IMR-90 (cell line): ENCODE measurements around the gene CTSH. TPM values are rescaled to one million over a fixed set of nuclear protein-coding genes. Genes with fewer than 3 reads are reported as not detected.

Experiments used
- ATAC-seq: fragments of 200-7000 bp; cut with Tn5 transposase; 2 replicates; pipeline ENCODE4 v1.9.1; 2020; ENCODE audit warnings: low read depth, mild to moderate bottlenecking, moderate library complexity
- BruUV-seq: library from RNA; stranded (reverse); fragments of 400-500 nt; replicated peaks from 2 replicates; lab custom pipeline; 2021; lab: Mats Ljungman, UMichigan
- CTCF ChIA-PET: fragments of 300-600 bp; formaldehyde crosslinking; extraction: SDS; loops from one replicate; lab custom pipeline; 2021; ENCODE audit warnings: antibody characterized with exemption; lab: Yijun Ruan, JAX
- POLR2A ChIA-PET: fragments of 300-600 bp; sonication (Branson Sonifier 250); formaldehyde crosslinking; loops from one replicate; lab custom pipeline; 2022; ENCODE audit warnings: antibody characterized with exemption; ENCODE audit not compliant: unreplicated experiment; lab: Charles Lee
- DNase-seq: peaks from one replicate; pipeline ENCODE4 v3.0.0; 2013
- H2AFZ ChIP-seq: replicated peaks from 2 replicates; pipeline ENCODE3; 2013; ENCODE audit warnings: low read length, mild to moderate bottlenecking; ENCODE audit not compliant: poor library complexity
- H2AK5ac ChIP-seq: 2 replicates; pipeline ENCODE4 v1.6.1; 2013; ENCODE audit warnings: low read depth, low read length, inconsistent platforms
- H2AK9ac ChIP-seq: replicated peaks from 2 replicates; pipeline ENCODE3; 2013; ENCODE audit warnings: mild to moderate bottlenecking, low read depth, low read length, moderate library complexity; ENCODE audit not compliant: poor library complexity
- H2BK120ac ChIP-seq: 2 replicates; pipeline ENCODE4 v1.6.1; 2013; ENCODE audit warnings: low read depth, low read length, inconsistent platforms
- H2BK15ac ChIP-seq: 3 replicates; pipeline ENCODE4 v1.6.1; 2013; ENCODE audit warnings: low read depth, low read length, inconsistent platforms
- H2BK20ac ChIP-seq: 2 replicates; pipeline ENCODE4 v1.6.1; 2013; ENCODE audit warnings: low read depth, mild to moderate bottlenecking, inconsistent platforms, low read length, moderate library complexity
- H2BK5ac ChIP-seq: 2 replicates; pipeline ENCODE4 v1.6.1; 2013; ENCODE audit warnings: mild to moderate bottlenecking, low read depth, low read length, inconsistent platforms; ENCODE audit not compliant: poor library complexity, severe bottlenecking
- H3K14ac ChIP-seq: replicated peaks from 2 replicates; pipeline ENCODE4 v1.6.1; 2013; ENCODE audit warnings: low read depth, low read length, inconsistent platforms
- H3K18ac ChIP-seq: 2 replicates; pipeline ENCODE4 v1.6.1; 2013; ENCODE audit warnings: low read depth, low read length, control low read depth
- H3K23ac ChIP-seq: 2 replicates; pipeline ENCODE4 v1.6.1; 2013; ENCODE audit warnings: low read depth, low read length, inconsistent platforms
- H3K27ac ChIP-seq: 2 replicates; pipeline ENCODE4 v1.5.1; 2013; ENCODE audit warnings: mild to moderate bottlenecking, control low read depth, low read length; ENCODE audit not compliant: insufficient read depth
- H3K27me3 ChIP-seq: 2 replicates; pipeline ENCODE4 v1.6.1; 2013; ENCODE audit warnings: low read length; ENCODE audit not compliant: control insufficient read depth, insufficient read depth
- H3K36me3 ChIP-seq: 2 replicates; pipeline ENCODE4 v1.6.1; 2013; ENCODE audit warnings: low read length, mixed read lengths; ENCODE audit not compliant: control insufficient read depth, insufficient read depth
- H3K4ac ChIP-seq: 2 replicates; pipeline ENCODE4 v1.6.1; 2013; ENCODE audit warnings: low read depth, low read length, inconsistent platforms
- H3K4me1 ChIP-seq: 2 replicates; pipeline ENCODE4 v1.6.1; 2013; ENCODE audit warnings: low read length, mixed read lengths; ENCODE audit not compliant: control insufficient read depth, insufficient read depth
- H3K4me2 ChIP-seq: 2 replicates; pipeline ENCODE4 v1.6.1; 2013; ENCODE audit warnings: low read depth, mild to moderate bottlenecking, control low read depth, low read length, moderate library complexity
- H3K4me3 ChIP-seq: 2 replicates; pipeline ENCODE4 v1.5.1; 2013; ENCODE audit warnings: low read depth, mild to moderate bottlenecking, control low read depth, low read length, moderate library complexity; ENCODE audit not compliant: insufficient read depth
- H3K56ac ChIP-seq: 2 replicates; pipeline ENCODE4 v1.6.1; 2013; ENCODE audit warnings: low read length, inconsistent platforms; ENCODE audit not compliant: insufficient read depth; ENCODE audit errors: extremely low read depth
- H3K79me1 ChIP-seq, 2 experiments: 2 replicates each; pipeline ENCODE4 v1.6.1; 2013; ENCODE audit warnings: low read length in 2 of 2, inconsistent platforms in 1 of 2, low read depth in 1 of 2
- H3K9ac ChIP-seq: 2 replicates; pipeline ENCODE4 v1.6.1; 2013; ENCODE audit warnings: low read depth, low read length, control low read depth
- H3K9me1 ChIP-seq: 2 replicates; pipeline ENCODE4 v1.6.1; 2013; ENCODE audit warnings: low read length, inconsistent platforms; ENCODE audit not compliant: insufficient read depth
- H3K9me3 ChIP-seq: 2 replicates; pipeline ENCODE4 v1.6.1; 2013; ENCODE audit warnings: low read length; ENCODE audit not compliant: control insufficient read depth, insufficient read depth
- H4K20me1 ChIP-seq: 2 replicates; pipeline ENCODE4 v1.6.1; 2013; ENCODE audit warnings: low read length, inconsistent platforms; ENCODE audit not compliant: insufficient read depth
- H4K5ac ChIP-seq: 2 replicates; pipeline ENCODE4 v1.6.1; 2013; ENCODE audit warnings: mild to moderate bottlenecking, low read depth, low read length, control low read depth
- H4K8ac ChIP-seq, 2 experiments: 2 replicates each; pipeline ENCODE4 v1.6.1; 2013; ENCODE audit warnings: low read depth in 2 of 2, low read length in 2 of 2, control low read depth in 1 of 2, inconsistent platforms in 1 of 2
- H4K91ac ChIP-seq: 2 replicates; pipeline ENCODE4 v1.6.1; 2013; ENCODE audit warnings: low read depth, low read length, inconsistent platforms; ENCODE audit not compliant: insufficient read depth
- BHLHE40 ChIP-seq: fragments of 150-350 bp; IDR thresholded peaks from 2 replicates; pipeline ENCODE4 v1.6.1; 2016; ENCODE audit warnings: mild to moderate bottlenecking, low read depth, low read length
- CEBPB ChIP-seq: IDR thresholded peaks from 2 replicates; pipeline ENCODE4 v1.6.1; 2012; ENCODE audit warnings: low read depth, low read length, improper control_type of control experiment
- CHD1 ChIP-seq: IDR thresholded peaks from 2 replicates; pipeline ENCODE4 v1.6.1; 2012; ENCODE audit warnings: low read depth, low read length, improper control_type of control experiment
- CTCF ChIP-seq: conservative IDR thresholded peaks from 2 replicates; pipeline ENCODE4 v1.5.1; 2012; ENCODE audit warnings: mild to moderate bottlenecking, low read depth, low read length, improper control_type of control experiment
- ELK1 ChIP-seq: fragments of 150-350 bp; IDR thresholded peaks from 2 replicates; pipeline ENCODE4 v1.6.1; 2016; ENCODE audit warnings: low read depth, mild to moderate bottlenecking, low read length, moderate library complexity, borderline replicate concordance
- FOS ChIP-seq: fragments of 150-350 bp; IDR thresholded peaks from 2 replicates; pipeline ENCODE4 v1.6.1; 2016; ENCODE audit warnings: low read depth, low read length
- MAFK ChIP-seq: IDR thresholded peaks from 2 replicates; pipeline ENCODE4 v1.6.1; 2012; ENCODE audit warnings: low read depth, low read length, improper control_type of control experiment
- MAZ ChIP-seq: IDR thresholded peaks from 2 replicates; pipeline ENCODE4 v1.6.1; 2012; ENCODE audit warnings: low read depth, mild to moderate bottlenecking, low read length, improper control_type of control experiment, moderate library complexity, borderline replicate concordance
- MXI1 ChIP-seq: IDR thresholded peaks from 2 replicates; pipeline ENCODE4 v1.6.1; 2012; ENCODE audit warnings: low read depth, mild to moderate bottlenecking, low read length, moderate library complexity, borderline replicate concordance
- NFE2L2 ChIP-seq: fragments of 150-350 bp; IDR thresholded peaks from 2 replicates; pipeline ENCODE4 v1.6.1; 2016; ENCODE audit warnings: low read depth, mild to moderate bottlenecking, low read length
- POLR2A ChIP-seq: IDR thresholded peaks from 2 replicates; pipeline ENCODE4 v1.6.1; 2012; ENCODE audit warnings: mild to moderate bottlenecking, low read depth, low read length
- RAD21 ChIP-seq: IDR thresholded peaks from 2 replicates; pipeline ENCODE4 v1.6.1; 2012; ENCODE audit warnings: low read length, improper control_type of control experiment
- RCOR1 ChIP-seq: IDR thresholded peaks from 2 replicates; pipeline ENCODE4 v1.6.1; 2012; ENCODE audit warnings: mild to moderate bottlenecking, low read length, improper control_type of control experiment; ENCODE audit not compliant: insufficient replicate concordance
- RFX5 ChIP-seq: IDR thresholded peaks from 2 replicates; pipeline ENCODE4 v1.8.0; 2012; ENCODE audit warnings: low read depth, mild to moderate bottlenecking, low read length, moderate library complexity
- SMC3 ChIP-seq: fragments of 150-350 bp; IDR thresholded peaks from 2 replicates; pipeline ENCODE4 v1.6.1; 2016; ENCODE audit warnings: low read depth, mild to moderate bottlenecking, antibody characterized with exemption, low read length, moderate library complexity
- WGBS, 2 experiments: methylation state at CpG; one replicate each; pipeline versions ENCODE4 v1.1.5 to v1.1.7; 2013; ENCODE audit warnings: missing lambda C conversion rate in 2 of 2; ENCODE audit not compliant: insufficient read length in 1 of 2; ENCODE audit errors: extremely low coverage in 2 of 2; 5-methylcytosine and 5-hydroxymethylcytosine counted together
- dilution Hi-C: fragments of 300-500 bp; cut with HindIII; formaldehyde crosslinking; loops from one replicate; pipeline ENCODE4 v1.14.3; 2018; ENCODE audit warnings: low sequenced_read_pairs; ENCODE audit not compliant: unreplicated experiment
- in situ Hi-C: fragments of 300-500 bp; cut with MboI; formaldehyde crosslinking; loops from 3 replicates; pipeline ENCODE4 v1.14.3; 2019; ENCODE audit warnings: low sequenced_read_pairs, inconsistent platforms, mixed read lengths
- intact Hi-C: fragments of 100-400 bp; cut with micrococcal nuclease; formaldehyde crosslinking; loops from 2 replicates; pipeline ENCODE4 v1.10.0; 2022
- polyA plus RNA-seq, 3 experiments: library from polyadenylated mRNA; depleted of rRNA; stranded (reverse); fragments of >200 nt; gene quantifications; 2 replicates each; pipeline ENCODE4 v1.2.3, GENCODE V29; 2012; ENCODE audit warnings: low replicate concordance in 1 of 3
- total RNA-seq: library from RNA; depleted of rRNA; stranded (reverse); fragments of >200 nt; gene quantifications from 2 replicates; pipeline ENCODE4 v1.2.3, GENCODE V29; 2012

The CTSH gene
- total and polyA plus RNA-seq, 2 of the 4 experiments (the other 2 are of a cell fraction): 11.7 to 13.9 TPM

GRCh38 chr15:78950343-78950742, 5.5 kb upstream of the CTSH start (continued):
- no peak for TF ChIP-seq SMC3
- TF ChIP-seq RAD21: no peak
- no peak for TF ChIP-seq FOS
- no peak for TF ChIP-seq POLR2A
- no peak for TF ChIP-seq RCOR1
- TF ChIP-seq MAFK: no peak

GRCh38 chr15:78949461-78949860, 4.6 kb upstream of the CTSH start:
- Histone ChIP-seq H4K5ac (no peak overlapping the region), H3K9me1 (peaks cover 8% of the 10 kb centered on the region; the same call in 1 of the 2 replicates), H3K4me3 (no peak overlapping the region), H2BK15ac (no peak overlapping the region), H2BK120ac (no peak overlapping the region), H3K27me3 (peaks cover 21% of the 10 kb centered on the region), H3K36me3 (no peaks in the 10 kb centered on the region), H3K4me1 (peaks cover 2% of the 10 kb centered on the region; the same call in 1 of the 2 replicates), H3K23ac (no peak overlapping the region), H3K14ac (no peak overlapping the region), H2AFZ (no peak overlapping the region), H3K27ac (no peak overlapping the region), H3K4me2 (no peak overlapping the region), H3K9me3 (no peaks in the 10 kb centered on the region), H2AK9ac (no peak overlapping the region), H4K20me1 (no peaks in the 10 kb centered on the region), H2BK5ac (no peak overlapping the region), H4K91ac (no peak overlapping the region), H3K9ac (no peak overlapping the region), H3K4ac (no peak overlapping the region), H4K8ac (no peak overlapping the region), H3K56ac (no peak overlapping the region), H2BK20ac (no peak overlapping the region), H2AK5ac (no peak overlapping the region), H3K18ac (no peak overlapping the region), H3K79me1 (no peaks in the 10 kb centered on the region)
- ChIA-PET POLR2A (no interaction called here), CTCF (no interaction called here)
- no peak for TF ChIP-seq ELK1
- TF ChIP-seq CTCF: no peak
- TF ChIP-seq CEBPB: no peak
- TF ChIP-seq MAFK: no peak
- no peak for TF ChIP-seq RFX5
- TF ChIP-seq RAD21: no peak
- no peak for TF ChIP-seq SMC3
- no peak for TF ChIP-seq FOS
- no peak for TF ChIP-seq NFE2L2
- no peak for TF ChIP-seq CHD1
- TF ChIP-seq BHLHE40: no peak
- no peak for TF ChIP-seq POLR2A
- TF ChIP-seq MXI1: no peak
- TF ChIP-seq MAZ: no peak
- intact Hi-C loops: no loop called here
- ATAC-seq: no peak
- dilution Hi-C loops: no loop called here
- in situ Hi-C loops: no loop called here
- no peak for DNase-seq
- 0% methylated on average over 1 of the region's 1 CpG; no CpG with 5 or more reads in 1 of the 2 experiments for WGBS, 2 experiments
- BruUV-seq: no TSS peak
